CD4-positive, alpha-beta T cell treated with Interleukin-17A for 4 hours (primary cell): ENCODE results near the gene ZBTB44.
"Not testable (repeated sequence)": the region's sequence is repeated elsewhere in the genome, so short reads cannot be mapped to it uniquely, and the experiment has no call there.

ENCODE experiments used
- DNase-seq: peaks from one replicate; pipeline ENCODE4 v3.0.0-alpha.2; 2020; ENCODE audit warnings: mixed read lengths

The ZBTB44 gene

GRCh38 chr11:130246738-130247137, 68.0 kb downstream of the ZBTB44 start:
- no peak for DNase-seq

GRCh38 chr11:130246270-130246669, 68.4 kb downstream of the ZBTB44 start:
- no peak for DNase-seq

- not testable (repeated sequence) for DNase-seq
These were observed 69.3 kb downstream of the ZBTB44 start for GRCh38 chr11:130245375-130245774.

GRCh38 chr11:130244848-130245247, 69.9 kb downstream of the ZBTB44 start:
- no peak for DNase-seq

- DNase-seq, result no peak
These were observed 70.9 kb downstream of the ZBTB44 start for GRCh38 chr11:130243816-130244215.

- no peak for DNase-seq
These were observed 73.0 kb downstream of the ZBTB44 start for GRCh38 chr11:130241713-130242112.

- DNase-seq, result no peak
These were observed 77.3 kb downstream of the ZBTB44 start for GRCh38 chr11:130237282-130238006.

- DNase-seq, result no peak
These were observed 80.4 kb downstream of the ZBTB44 start for GRCh38 chr11:130234315-130234714.

- DNase-seq, result not testable (repeated sequence)
These were observed 80.8 kb downstream of the ZBTB44 start for GRCh38 chr11:130233888-130234287.

- DNase-seq, result not testable (repeated sequence)
These were observed 81.2 kb downstream of the ZBTB44 start for GRCh38 chr11:130233486-130233885.

- no peak for DNase-seq
These were observed 87.3 kb downstream of the ZBTB44 start for GRCh38 chr11:130227373-130227772.

GRCh38 chr11:130223291-130223971, 91.3 kb downstream of the ZBTB44 start:
- DNase-seq, result no peak

GRCh38 chr11:130220311-130221035, 94.2 kb downstream of the ZBTB44 start:
- DNase-seq, result no peak

GRCh38 chr11:130219148-130219547, 95.6 kb downstream of the ZBTB44 start:
- DNase-seq, result no peak

- DNase-seq, result no peak
These were observed 96.1 kb downstream of the ZBTB44 start for GRCh38 chr11:130218501-130219070.

GRCh38 chr11:130217133-130218031, 97.3 kb downstream of the ZBTB44 start:
- DNase-seq, result no peak

GRCh38 chr11:130216591-130217132, 98.1 kb downstream of the ZBTB44 start:
- no peak for DNase-seq

- DNase-seq, result no peak
These were observed 98.5 kb downstream of the ZBTB44 start for GRCh38 chr11:130216221-130216550.

- DNase-seq, result no peak
These were observed 99.0 kb downstream of the ZBTB44 start for GRCh38 chr11:130215531-130216220.

GRCh38 chr11:130214861-130215530, 99.7 kb downstream of the ZBTB44 start:
- DNase-seq, result no peak

GRCh38 chr11:130213979-130214281, 100.8 kb downstream of the ZBTB44 start:
- no peak for DNase-seq
